Naive thymus-derived CD4-positive, alpha-beta T cell (primary cell): ENCODE data around the gene HGS. TPM values are rescaled to one million over a fixed set of nuclear protein-coding genes. Genes with fewer than 3 reads are reported as not detected.

Experiments used
- ATAC-seq: fragments of 150-1000 bp; cut with Tn5 transposase; 2 replicates; pipeline ENCODE4 v1.10.0; 2021; ENCODE audit warnings: mild to moderate bottlenecking, moderate library complexity
- CTCF ChIA-PET: fragments of 350-600 bp; sonication (Branson Sonifier 250); formaldehyde crosslinking; loops from one replicate; lab custom pipeline; 2021; ENCODE audit warnings: antibody characterized with exemption; lab: Charles Lee
- POLR2A ChIA-PET: fragments of 350-600 bp; sonication (Branson Sonifier 250); formaldehyde crosslinking; loops from one replicate; lab custom pipeline; 2021; ENCODE audit warnings: antibody characterized with exemption, inconsistent platforms; lab: Charles Lee
- DNase-seq, 9 donors: peaks; one replicate each; pipeline versions ENCODE4 v3.0.0 to v3.0.0-alpha.2; 2020 to 2022; ENCODE audit warnings: mixed read lengths in 1 of 9
- H3K27ac ChIP-seq: one replicate; pipeline ENCODE4 v1.7.0; 2013; ENCODE audit warnings: mild to moderate bottlenecking, low read depth, low read length, moderate library complexity
- H3K27me3 ChIP-seq, 2 donors: one replicate each; pipeline ENCODE4 v1.7.0; 2013; ENCODE audit warnings: low read length in 2 of 2, mild to moderate bottlenecking in 2 of 2, moderate library complexity in 2 of 2; ENCODE audit not compliant: control insufficient read depth in 2 of 2, insufficient read depth in 2 of 2
- H3K36me3 ChIP-seq, 3 experiments: 1 replicate in 2 of 3; 2 replicates in 1 of 3; pipeline ENCODE4 v1.7.0; 2013; ENCODE audit warnings: low read length in 3 of 3, mild to moderate bottlenecking in 3 of 3, moderate library complexity in 1 of 3; ENCODE audit not compliant: insufficient read depth in 3 of 3, control insufficient read depth in 2 of 3
- H3K4me1 ChIP-seq, 2 donors: one replicate each; pipeline ENCODE4 v1.7.0; 2013; ENCODE audit warnings: low read length in 2 of 2, mild to moderate bottlenecking in 2 of 2, moderate library complexity in 1 of 2; ENCODE audit not compliant: control insufficient read depth in 2 of 2, insufficient read depth in 2 of 2
- H3K4me3 ChIP-seq: 2 replicates; pipeline ENCODE4 v1.7.0; 2013; ENCODE audit warnings: mild to moderate bottlenecking, low read length
- H3K9me3 ChIP-seq, 3 experiments: 1 replicate in 2 of 3; 2 replicates in 1 of 3; pipeline ENCODE4 v1.7.0; 2013; ENCODE audit warnings: low read length in 3 of 3; ENCODE audit not compliant: control insufficient read depth in 2 of 3
- H3K27ac Mint-ChIP-seq, 9 donors: one replicate each; pipeline ENCODE4 v1.8.0; 2020 to 2022; ENCODE audit warnings: mixed read lengths in 9 of 9, mild to moderate bottlenecking in 8 of 9, moderate library complexity in 5 of 9, inconsistent platforms in 2 of 9
- H3K27me3 Mint-ChIP-seq, 5 donors: one replicate each; pipeline ENCODE4 v1.8.0; 2021 to 2022; ENCODE audit warnings: mixed read lengths in 5 of 5, mild to moderate bottlenecking in 1 of 5
- H3K36me3 Mint-ChIP-seq, 5 donors: one replicate each; pipeline ENCODE4 v1.8.0; 2020 to 2022; ENCODE audit warnings: mixed read lengths in 5 of 5, mild to moderate bottlenecking in 3 of 5, inconsistent platforms in 1 of 5
- H3K4me1 Mint-ChIP-seq, 7 donors: one replicate each; pipeline ENCODE4 v1.8.0; 2020 to 2022; ENCODE audit warnings: mixed read lengths in 7 of 7, mild to moderate bottlenecking in 3 of 7, inconsistent platforms in 1 of 7
- H3K4me3 Mint-ChIP-seq, 10 donors: one replicate each; pipeline ENCODE4 v1.8.0; 2020 to 2022; ENCODE audit warnings: mild to moderate bottlenecking in 10 of 10, mixed read lengths in 10 of 10, moderate library complexity in 6 of 10, inconsistent platforms in 2 of 10
- H3K9me3 Mint-ChIP-seq, 11 donors: one replicate each; pipeline ENCODE4 v1.8.0; 2020 to 2022; ENCODE audit warnings: mixed read lengths in 11 of 11, mild to moderate bottlenecking in 4 of 11, inconsistent platforms in 1 of 11, moderate library complexity in 1 of 11
- intact Hi-C, 2 donors: fragments of 100-400 bp; cut with micrococcal nuclease; formaldehyde crosslinking; loops; one replicate each; pipeline ENCODE4 v1.15.1; 2023
- polyA plus RNA-seq, 2 donors: library from polyadenylated mRNA; unstranded; fragments of 300-500 nt; fragmentation: Illumina TruSeq; gene quantifications; one replicate each; pipeline ENCODE4 v1.2.3, GENCODE V29; 2021
- total RNA-seq, 6 experiments: library from RNA in 5 of 6; stranded (reverse) in 5 of 6; gene quantifications; 1 replicate in 5 of 6; 2 replicates in 1 of 6; pipeline ENCODE4 v1.2.3 and lab custom pipeline; 2021 to 2026

HGS gene
- total and polyA plus RNA-seq, 7 experiments from 2014 or later, result 19.8 to 174 (median 133) TPM

DNA sequence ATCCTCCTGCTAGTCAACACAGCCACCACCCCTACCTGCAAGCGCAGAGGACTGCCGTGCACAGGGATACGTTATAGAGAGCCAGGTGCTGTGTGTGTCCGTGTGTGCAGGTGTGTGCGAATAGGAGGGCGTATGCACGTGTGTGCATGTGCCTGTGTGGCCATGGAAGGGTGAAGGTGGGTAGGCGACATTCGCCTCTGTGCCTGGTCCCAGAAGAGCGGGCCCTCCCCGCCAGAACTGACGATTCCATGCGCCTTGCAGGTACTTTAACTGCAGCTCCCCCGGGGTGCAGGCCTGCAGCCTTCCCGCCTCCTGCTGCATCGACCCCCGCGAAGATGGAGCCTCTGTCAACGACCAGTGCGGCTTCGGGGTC lies 36.2 kb upstream of the HGS start:
- no peak for ATAC-seq
- no peak for DNase-seq
- peaks cover 0 to 11% (median 0%) of the 10 kb centered on the region in 3 experiments for H3K9me3 ChIP-seq
- no peak overlapping the region for H3K4me3 ChIP-seq
- Mint-ChIP-seq H3K36me3 (peaks cover 0 to 3% (median 0%) of the 10 kb centered on the region in 5 donors), H3K4me1 (peaks cover 0 to 7% (median 4%) of the 10 kb centered on the region in 7 donors), H3K4me3 (no peak overlapping the region), H3K27ac (peak overlapping the region in 1 of 9 donors; percentile 23), H3K9me3 (peaks cover 0 to 14% (median 0%) of the 10 kb centered on the region in 11 donors), H3K27me3 (peaks cover 4 to 27% (median 15%) of the 10 kb centered on the region in 5 donors)
- no peaks in the 10 kb centered on the region for H3K4me1 ChIP-seq
- ChIA-PET POLR2A (no interaction called here), CTCF (no interaction called here)
- peaks cover 0 to 4% of the 10 kb centered on the region in 2 donors for H3K27me3 ChIP-seq
- intact Hi-C loops, result no loop called here
- no peaks in the 10 kb centered on the region for H3K36me3 ChIP-seq
- no peak overlapping the region for H3K27ac ChIP-seq

GRCh38 chr17:81648013-81648706 lies 35.7 kb upstream of the HGS start:
- Mint-ChIP-seq H3K27ac (no peak overlapping the region), H3K9me3 (peaks cover 0 to 14% (median 0%) of the 10 kb centered on the region in 11 donors), H3K27me3 (peaks cover 4 to 27% (median 15%) of the 10 kb centered on the region in 5 donors), H3K4me3 (no peak overlapping the region), H3K36me3 (peaks cover 0 to 3% (median 0%) of the 10 kb centered on the region in 5 donors), H3K4me1 (peaks cover 2 to 12% (median 4%) of the 10 kb centered on the region in 7 donors)
- Histone ChIP-seq H3K4me3 (no peak overlapping the region), H3K27me3 (peaks cover 0 to 4% of the 10 kb centered on the region in 2 donors), H3K27ac (no peak overlapping the region), H3K9me3 (peaks cover 0 to 11% (median 0%) of the 10 kb centered on the region in 3 experiments), H3K4me1 (peaks cover 0 to 2% of the 10 kb centered on the region in 2 donors), H3K36me3 (no peaks in the 10 kb centered on the region)
- intact Hi-C loops, result no loop called here
- DNase-seq, result no peak
- no peak for ATAC-seq
- CTCF ChIA-PET, result no interaction called here
- POLR2A ChIA-PET, result interaction anchor here (1.0 kb wide), 1 partner anchor 15 kb away, joined by 3 read pairs; no protein-coding TSS in a partner anchor

- Histone ChIP-seq H3K9me3 (peaks cover 0 to 11% (median 0%) of the 10 kb centered on the region in 3 experiments), H3K27ac (no peak overlapping the region), H3K4me3 (no peak overlapping the region), H3K27me3 (peaks cover 0 to 8% of the 10 kb centered on the region in 2 donors), H3K4me1 (peaks cover 0 to 5% of the 10 kb centered on the region in 2 donors), H3K36me3 (no peaks in the 10 kb centered on the region)
- Mint-ChIP-seq H3K9me3 (peaks cover 0 to 14% (median 0%) of the 10 kb centered on the region in 11 donors), H3K4me3 (no peak overlapping the region), H3K27ac (no peak overlapping the region), H3K36me3 (peaks cover 0 to 6% (median 0%) of the 10 kb centered on the region in 5 donors), H3K27me3 (peaks cover 4 to 27% (median 15%) of the 10 kb centered on the region in 5 donors), H3K4me1 (peaks cover 7 to 17% (median 9%) of the 10 kb centered on the region in 7 donors)
- ChIA-PET POLR2A (interaction anchor here (1.0 kb wide), 1 partner anchor 14 kb away, joined by 3 read pairs; no protein-coding TSS in a partner anchor), CTCF (no interaction called here)
- no peak for DNase-seq
- no peak for ATAC-seq
- intact Hi-C loops, result no loop called here
Measured at GRCh38 chr17:81648707-81649085, 35.1 kb upstream of the HGS start.

- peaks cover 4 to 27% (median 15%) of the 10 kb centered on the region in 5 donors for H3K27me3 Mint-ChIP-seq
- peaks cover 8 to 24% (median 16%) of the 10 kb centered on the region in 7 donors for H3K4me1 Mint-ChIP-seq
- peaks cover 0 to 5% of the 10 kb centered on the region in 2 donors for H3K4me1 ChIP-seq
- no peaks in the 10 kb centered on the region for H3K36me3 ChIP-seq
- H3K27me3 ChIP-seq, result peaks cover 0 to 8% of the 10 kb centered on the region in 2 donors
- H3K9me3 ChIP-seq, result peaks cover 0 to 11% (median 0%) of the 10 kb centered on the region in 3 experiments
- DNase-seq, result no peak
- no peak overlapping the region for H3K27ac ChIP-seq
- CTCF ChIA-PET, result no interaction called here
- peaks cover 0 to 6% (median 0%) of the 10 kb centered on the region in 5 donors for H3K36me3 Mint-ChIP-seq
- H3K27ac Mint-ChIP-seq, result no peak overlapping the region
- intact Hi-C loops, result no loop called here
- H3K4me3 ChIP-seq, result no peak overlapping the region
- H3K4me3 Mint-ChIP-seq, result no peak overlapping the region
- no peak for ATAC-seq
- POLR2A ChIA-PET, result no interaction called here
- H3K9me3 Mint-ChIP-seq, result peaks cover 0 to 14% (median 0%) of the 10 kb centered on the region in 11 donors
Measured at GRCh38 chr17:81650951-81651350, 32.9 kb upstream of the HGS start.

GRCh38 chr17:81651692-81652091 lies 32.1 kb upstream of the HGS start:
- H3K36me3 Mint-ChIP-seq, result peaks cover 0 to 6% (median 0%) of the 10 kb centered on the region in 5 donors
- peak overlapping the region in 5 of 10 donors; percentile 27 to 56 (median 39) for H3K4me3 Mint-ChIP-seq
- peaks cover 4 to 26% (median 15%) of the 10 kb centered on the region in 5 donors for H3K27me3 Mint-ChIP-seq
- peaks cover 0 to 5% of the 10 kb centered on the region in 2 donors for H3K4me1 ChIP-seq
- POLR2A ChIA-PET, result no interaction called here
- peak overlapping the region in 1 of 9 donors; percentile 23 for H3K27ac Mint-ChIP-seq
- H3K27me3 ChIP-seq, result peaks cover 0 to 8% of the 10 kb centered on the region in 2 donors
- no peaks in the 10 kb centered on the region for H3K36me3 ChIP-seq
- CTCF ChIA-PET, result no interaction called here
- peaks cover 0 to 11% (median 0%) of the 10 kb centered on the region in 3 experiments for H3K9me3 ChIP-seq
- intact Hi-C loops, result no loop called here
- peaks cover 0 to 14% (median 0%) of the 10 kb centered on the region in 11 donors for H3K9me3 Mint-ChIP-seq
- no peak overlapping the region for H3K27ac ChIP-seq
- DNase-seq (no peak), ATAC-seq (no peak)
- peaks cover 8 to 24% (median 17%) of the 10 kb centered on the region in 7 donors for H3K4me1 Mint-ChIP-seq
- H3K4me3 ChIP-seq, result no peak overlapping the region

- Histone ChIP-seq H3K4me1 (peaks cover 0 to 5% of the 10 kb centered on the region in 2 donors), H3K27me3 (peaks cover 0 to 8% of the 10 kb centered on the region in 2 donors), H3K9me3 (peaks cover 0 to 11% (median 0%) of the 10 kb centered on the region in 3 experiments), H3K4me3 (no peak overlapping the region), H3K27ac (no peak overlapping the region), H3K36me3 (no peaks in the 10 kb centered on the region)
- POLR2A ChIA-PET, result interaction anchor here (0.6 to 2.0 kb wide), 3 partner anchors 10 to 1178 kb away, joined by 3 to 8 read pairs (median 3); no protein-coding TSS in a partner anchor
- CTCF ChIA-PET, result no interaction called here
- H3K36me3 Mint-ChIP-seq, result peaks cover 0 to 6% (median 0%) of the 10 kb centered on the region in 5 donors
- DNase-seq, result peak in 1 of 9 donors; percentile 38
- H3K9me3 Mint-ChIP-seq, result peaks cover 0 to 14% (median 0%) of the 10 kb centered on the region in 11 donors
- H3K4me1 Mint-ChIP-seq, result peaks cover 8 to 32% (median 20%) of the 10 kb centered on the region in 7 donors
- peak overlapping the region in 8 of 9 donors; percentile 9 to 89 (median 64) for H3K27ac Mint-ChIP-seq
- peak; percentile 52 for ATAC-seq
- intact Hi-C loops, result no loop called here
- peak overlapping the region; percentile 44 to 93 (median 72) for H3K4me3 Mint-ChIP-seq
- peaks cover 4 to 22% (median 15%) of the 10 kb centered on the region in 5 donors for H3K27me3 Mint-ChIP-seq
Measured at GRCh38 chr17:81652906-81653771, 30.7 kb upstream of the HGS start.
